ENCODE measurements around the gene BHLHE23.
A peak's percentile ranks its signal among the peaks of the same experiment; 100 is the strongest.

The BHLHE23 gene

DNA sequence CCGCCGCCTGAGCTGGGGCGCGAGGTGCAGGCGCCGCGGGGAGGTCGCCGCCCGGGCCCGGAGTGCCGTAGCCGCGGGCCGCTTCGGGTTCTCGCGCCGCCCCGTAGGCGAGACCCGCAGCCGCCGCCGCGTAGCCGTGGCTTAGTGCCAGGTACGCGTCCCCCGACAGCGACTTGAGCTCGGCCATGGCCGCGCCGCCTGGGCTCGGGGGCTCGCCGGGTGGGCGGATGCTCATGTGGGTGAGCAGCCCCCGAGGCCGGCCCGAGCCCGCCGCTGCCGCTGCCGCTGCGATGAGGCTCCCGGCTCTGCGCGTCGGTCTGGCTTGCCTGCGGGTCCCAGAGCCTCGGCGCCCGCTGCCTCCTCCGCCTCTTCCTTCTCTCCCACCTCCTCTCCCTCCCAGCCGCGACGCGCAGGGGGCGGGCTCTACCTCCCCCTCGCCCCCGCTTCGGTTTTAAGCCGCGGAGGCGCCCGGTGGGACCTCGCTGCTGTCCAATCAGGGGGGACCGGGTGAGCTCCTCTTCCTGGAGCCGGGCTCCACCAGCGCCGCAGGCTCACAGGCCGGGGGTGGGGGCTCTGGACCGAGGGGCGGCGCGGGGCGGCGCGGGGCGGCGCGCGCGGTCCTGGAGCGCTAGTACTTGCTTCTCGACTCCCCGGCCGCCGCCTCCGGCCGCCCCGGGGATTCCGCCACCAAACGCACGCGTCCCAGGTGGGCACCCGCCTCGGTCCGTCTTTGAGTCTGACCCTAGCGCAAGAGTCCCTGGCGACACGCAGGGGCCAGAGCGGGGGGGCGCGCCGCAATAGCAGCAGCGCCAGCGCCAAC, at the start of gene BHLHE23:
TSS of gene BHLHE23 (minus strand) at position 425 of the 820 bp plus-strand sequence. CDS start at position 235, 190 bp downstream.
- peaks cover 26% of the 10 kb centered on the region for H3K4me1 Mint-ChIP-seq
- peak within 1 kb of the TSS; percentile 26 for H3K4me3 Mint-ChIP-seq
- H3K36me3 Mint-ChIP-seq = no peaks in the 10 kb centered on the region
- no peak within 1 kb of the TSS for H3K27ac Mint-ChIP-seq
- no peaks in the 10 kb centered on the region for H3K9me3 Mint-ChIP-seq
- H3K27me3 Mint-ChIP-seq = peaks cover 21% of the 10 kb centered on the region

GRCh38 chr20:63055575-63056235, 48.9 kb upstream of the BHLHE23 start:
- peaks cover 5% of the 10 kb centered on the region for H3K27me3 Mint-ChIP-seq
- H3K36me3 Mint-ChIP-seq = no peaks in the 10 kb centered on the region
- no peaks in the 10 kb centered on the region for H3K9me3 Mint-ChIP-seq
- no peaks in the 10 kb centered on the region for H3K4me1 Mint-ChIP-seq
- H3K4me3 Mint-ChIP-seq = no peak overlapping the region
- H3K27ac Mint-ChIP-seq = no peak overlapping the region

- Mint-ChIP-seq H3K4me3 (no peak overlapping the region), H3K27me3 (peaks cover 2% of the 10 kb centered on the region), H3K27ac (no peak overlapping the region), H3K4me1 (no peaks in the 10 kb centered on the region), H3K36me3 (no peaks in the 10 kb centered on the region), H3K9me3 (no peaks in the 10 kb centered on the region)
Measured at GRCh38 chr20:63054681-63055240, 48.0 kb upstream of the BHLHE23 start.

GRCh38 chr20:63054103-63054474, 47.3 kb upstream of the BHLHE23 start:
- no peak overlapping the region for H3K4me3 Mint-ChIP-seq
- H3K4me1 Mint-ChIP-seq = no peaks in the 10 kb centered on the region
- H3K27me3 Mint-ChIP-seq = peaks cover 2% of the 10 kb centered on the region
- H3K27ac Mint-ChIP-seq = no peak overlapping the region
- H3K36me3 Mint-ChIP-seq = no peaks in the 10 kb centered on the region
- H3K9me3 Mint-ChIP-seq = no peaks in the 10 kb centered on the region

DNA sequence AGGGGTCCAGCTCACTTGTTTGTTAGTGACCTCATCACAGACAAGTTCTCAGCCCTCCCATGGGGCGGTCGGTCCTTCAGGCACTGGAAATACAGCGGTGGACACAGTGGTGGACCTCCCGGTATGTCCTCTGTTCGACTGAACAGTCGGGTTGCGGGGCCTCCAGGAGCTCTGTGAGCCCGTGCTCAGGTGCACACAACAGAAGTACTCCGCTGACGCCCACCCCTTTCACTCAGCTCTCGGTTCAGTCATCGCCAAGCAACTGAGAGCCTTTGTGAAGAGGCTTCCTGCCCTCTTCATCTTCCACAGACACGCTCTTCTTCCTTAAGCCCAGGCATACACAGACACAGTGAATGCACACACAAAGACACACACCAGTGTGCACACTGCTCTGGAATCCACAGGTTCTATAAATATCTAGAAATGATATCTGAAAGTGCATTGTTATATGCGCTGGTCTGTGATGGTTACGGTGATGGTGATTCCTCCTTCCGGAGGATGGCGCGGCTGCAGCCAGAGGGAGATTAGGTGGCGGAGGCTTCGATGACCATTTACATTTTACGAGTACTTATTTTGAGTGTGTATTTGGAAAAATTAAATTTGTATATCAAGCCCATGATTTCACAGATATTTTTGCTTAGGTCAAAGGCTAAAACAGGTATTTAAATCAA, 46.8 kb upstream of the BHLHE23 start:
- no peaks in the 10 kb centered on the region for H3K9me3 Mint-ChIP-seq
- no peaks in the 10 kb centered on the region for H3K4me1 Mint-ChIP-seq
- H3K27ac Mint-ChIP-seq = no peak overlapping the region
- no peak overlapping the region for H3K4me3 Mint-ChIP-seq
- H3K27me3 Mint-ChIP-seq = peaks cover 2% of the 10 kb centered on the region
- H3K36me3 Mint-ChIP-seq = no peaks in the 10 kb centered on the region

DNA sequence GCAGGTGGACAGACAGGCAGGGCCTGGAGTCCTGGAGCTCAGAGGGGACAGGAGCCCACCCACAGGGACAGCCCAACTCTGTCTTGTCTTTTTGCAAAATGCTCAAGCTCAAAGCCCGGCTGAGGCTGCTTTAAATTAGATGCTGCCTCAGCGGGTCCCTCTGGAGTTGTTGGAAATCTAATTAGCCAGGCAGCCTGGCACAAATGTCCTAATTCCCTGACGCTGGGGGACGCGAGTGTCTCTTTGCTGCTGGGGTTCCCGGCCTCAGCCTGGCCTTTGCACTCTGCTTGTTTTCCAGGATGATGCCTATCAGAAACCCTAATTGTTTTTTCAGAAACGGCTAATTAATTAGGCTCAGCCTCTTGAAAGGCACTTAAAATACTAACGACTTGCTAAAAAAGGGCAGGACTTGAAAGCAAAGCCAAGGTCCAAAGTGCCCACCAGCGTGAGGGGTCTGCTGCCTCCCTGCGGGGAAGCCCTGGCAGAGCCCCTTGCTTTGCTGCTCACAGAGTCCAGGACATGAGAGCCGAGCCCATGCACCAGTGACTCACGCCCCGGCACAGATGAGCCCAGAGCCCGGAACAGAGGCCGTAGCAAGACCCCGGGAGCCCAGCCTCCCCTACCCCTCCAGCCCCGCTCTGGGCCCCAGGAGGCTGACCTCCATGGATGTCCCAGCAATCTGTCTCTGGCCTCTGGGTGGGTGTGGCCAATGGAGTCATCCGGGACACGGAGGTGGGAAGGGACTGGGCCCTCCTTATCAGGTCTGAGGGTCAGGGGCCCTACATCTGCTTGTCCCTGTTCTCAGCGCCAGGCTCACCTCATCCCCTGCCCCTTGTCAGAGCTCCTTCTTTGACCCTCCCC, 46.0 kb upstream of the BHLHE23 start:
- Mint-ChIP-seq H3K27me3 (peaks cover 2% of the 10 kb centered on the region), H3K4me1 (no peaks in the 10 kb centered on the region), H3K27ac (no peak overlapping the region), H3K4me3 (no peak overlapping the region), H3K36me3 (no peaks in the 10 kb centered on the region), H3K9me3 (no peaks in the 10 kb centered on the region)

GRCh38 chr20:63051911-63052310, 45.1 kb upstream of the BHLHE23 start:
- Mint-ChIP-seq H3K36me3 (no peaks in the 10 kb centered on the region), H3K27ac (no peak overlapping the region), H3K4me3 (no peak overlapping the region), H3K9me3 (no peaks in the 10 kb centered on the region), H3K4me1 (no peaks in the 10 kb centered on the region), H3K27me3 (peaks cover 2% of the 10 kb centered on the region)

DNA sequence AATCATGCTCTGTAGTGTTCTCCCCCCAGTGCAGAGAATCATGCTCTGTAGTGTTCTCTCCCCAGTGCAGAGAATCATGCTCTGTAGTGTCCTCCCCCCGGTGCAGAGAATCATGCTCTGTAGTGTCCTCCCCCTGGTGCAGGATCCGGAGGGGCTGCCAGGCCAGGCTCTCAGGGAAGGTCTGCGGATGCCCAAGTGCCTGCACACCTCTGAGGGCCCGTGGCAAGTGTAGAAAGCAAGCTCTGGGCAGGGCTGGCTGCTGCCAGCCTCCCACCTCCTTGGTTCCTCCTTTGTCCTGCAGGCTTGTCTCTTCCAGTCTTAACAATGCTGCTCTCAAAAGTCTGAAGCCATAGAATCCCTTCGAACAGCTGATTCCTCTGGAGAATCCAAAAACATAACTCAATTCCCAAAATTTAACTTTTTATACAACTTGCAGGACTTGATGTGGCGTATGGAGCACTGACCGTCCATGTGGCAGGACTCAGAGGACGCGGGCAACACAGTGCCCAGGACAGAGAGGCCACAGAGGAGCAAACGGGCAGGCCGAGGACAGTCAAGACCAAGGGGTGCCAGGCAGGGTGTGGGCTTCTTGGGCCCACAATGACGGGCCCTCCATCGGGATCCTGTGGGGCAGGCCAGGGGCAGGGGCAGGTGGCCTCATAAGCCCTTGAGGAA, 44.6 kb upstream of the BHLHE23 start:
- Mint-ChIP-seq H3K27ac (no peak overlapping the region), H3K36me3 (no peaks in the 10 kb centered on the region), H3K27me3 (peaks cover 2% of the 10 kb centered on the region)

GRCh38 chr20:63050406-63050805, 43.6 kb upstream of the BHLHE23 start:
- Mint-ChIP-seq H3K9me3 (no peaks in the 10 kb centered on the region), H3K27ac (no peak overlapping the region), H3K4me1 (no peaks in the 10 kb centered on the region), H3K36me3 (no peaks in the 10 kb centered on the region), H3K4me3 (no peak overlapping the region), H3K27me3 (peaks cover 2% of the 10 kb centered on the region)

More for the DNA sequence above, 44.6 kb upstream of the BHLHE23 start:
- Mint-ChIP-seq H3K4me3 (no peak overlapping the region), H3K4me1 (no peaks in the 10 kb centered on the region), H3K9me3 (no peaks in the 10 kb centered on the region)

- no peak overlapping the region for H3K4me3 Mint-ChIP-seq
- no peak overlapping the region for H3K27ac Mint-ChIP-seq
- H3K27me3 Mint-ChIP-seq = peaks cover 2% of the 10 kb centered on the region
- no peaks in the 10 kb centered on the region for H3K36me3 Mint-ChIP-seq
- H3K9me3 Mint-ChIP-seq = no peaks in the 10 kb centered on the region
- no peaks in the 10 kb centered on the region for H3K4me1 Mint-ChIP-seq
Measured at GRCh38 chr20:63049561-63050221, 42.9 kb upstream of the BHLHE23 start.

DNA sequence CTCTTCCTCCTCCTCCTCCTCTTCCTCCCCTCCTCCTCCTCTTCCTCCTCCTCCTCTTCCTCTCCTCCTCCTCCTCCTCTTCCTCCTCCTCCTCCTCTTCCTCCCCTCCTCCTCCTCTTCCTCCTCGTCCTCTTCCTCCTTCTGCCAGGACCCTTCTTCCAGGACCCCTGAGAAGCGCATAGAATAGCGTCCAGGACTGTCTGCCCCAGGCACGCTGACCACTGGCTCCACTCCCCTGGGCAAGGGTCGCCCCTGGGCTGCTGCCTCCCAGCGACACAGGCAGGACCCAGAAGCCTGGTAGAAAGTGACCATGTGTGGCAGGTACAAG, 42.4 kb upstream of the BHLHE23 start:
- Mint-ChIP-seq H3K4me1 (no peaks in the 10 kb centered on the region), H3K9me3 (no peaks in the 10 kb centered on the region), H3K36me3 (no peaks in the 10 kb centered on the region), H3K4me3 (no peak overlapping the region), H3K27ac (no peak overlapping the region), H3K27me3 (peaks cover 2% of the 10 kb centered on the region)

GRCh38 chr20:63048516-63049190, 41.9 kb upstream of the BHLHE23 start:
- Mint-ChIP-seq H3K4me1 (no peaks in the 10 kb centered on the region), H3K27ac (no peak overlapping the region), H3K4me3 (no peak overlapping the region), H3K27me3 (peaks cover 2% of the 10 kb centered on the region), H3K36me3 (no peaks in the 10 kb centered on the region), H3K9me3 (no peaks in the 10 kb centered on the region)

DNA sequence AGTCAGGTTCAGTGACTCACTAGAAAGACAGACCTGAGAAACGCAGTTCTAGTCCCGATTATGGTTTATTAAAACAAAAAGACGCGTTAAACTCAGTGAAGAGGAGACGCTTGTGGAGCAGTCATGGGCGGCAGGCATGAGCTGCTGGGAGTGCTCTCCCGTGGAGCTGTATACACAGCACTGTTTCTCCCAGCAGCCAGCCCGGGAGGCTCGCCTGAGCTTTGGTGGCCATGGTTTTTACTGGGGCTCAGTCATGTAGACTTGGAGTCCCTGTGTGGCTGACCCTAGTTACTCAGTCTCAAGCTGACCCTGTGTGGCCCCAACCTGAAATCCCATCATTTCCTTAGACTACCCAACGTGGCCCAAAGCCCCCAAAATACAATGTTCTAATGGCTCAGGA, 41.2 kb upstream of the BHLHE23 start:
- no peaks in the 10 kb centered on the region for H3K4me1 Mint-ChIP-seq
- no peaks in the 10 kb centered on the region for H3K9me3 Mint-ChIP-seq
- peaks cover 2% of the 10 kb centered on the region for H3K27me3 Mint-ChIP-seq
- H3K4me3 Mint-ChIP-seq = no peak overlapping the region
- H3K27ac Mint-ChIP-seq = no peak overlapping the region
- H3K36me3 Mint-ChIP-seq = no peaks in the 10 kb centered on the region

- H3K27ac Mint-ChIP-seq = no peak overlapping the region
- no peak overlapping the region for H3K4me3 Mint-ChIP-seq
- peaks cover 2% of the 10 kb centered on the region for H3K27me3 Mint-ChIP-seq
- H3K9me3 Mint-ChIP-seq = no peaks in the 10 kb centered on the region
- H3K4me1 Mint-ChIP-seq = no peaks in the 10 kb centered on the region
- no peaks in the 10 kb centered on the region for H3K36me3 Mint-ChIP-seq
Measured at GRCh38 chr20:63047267-63047666, 40.5 kb upstream of the BHLHE23 start.
